Measurements from ENCODE around the gene UBE2E2. TPM values are rescaled to one million over a fixed set of nuclear protein-coding genes. Genes with fewer than 3 reads are reported as not detected.

UBE2E2 gene
- total and polyA plus RNA-seq, 2 experiments from 2014 or later, result 140 to 246 TPM

DNA sequence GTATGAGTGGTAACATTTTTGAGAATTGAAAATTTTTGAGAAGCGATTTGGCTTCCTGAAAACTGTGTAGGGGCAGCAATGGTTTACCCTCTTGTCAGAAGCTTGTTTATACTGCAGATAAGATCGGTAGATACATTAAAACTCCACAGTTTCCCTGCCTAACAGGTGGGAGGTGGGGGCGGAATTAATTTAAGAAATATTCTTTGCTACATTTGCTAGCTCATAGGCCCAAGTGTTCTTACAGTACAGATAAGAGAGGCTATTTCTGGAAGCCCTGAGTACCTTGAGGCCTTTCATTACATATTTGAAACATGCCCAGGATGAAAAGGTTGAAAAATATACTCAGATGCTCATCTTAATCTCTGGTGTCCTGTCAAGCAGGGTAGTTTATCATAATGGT, 285.5 kb downstream of the UBE2E2 start:
- no peak for TF ChIP-seq CTCF (IDR thresholded peaks at IDR 0.05; ENCODE audit: low read depth, low read length)
- Histone ChIP-seq H3K9me3 (ENCODE audit: low read depth) (no peaks in the 10 kb centered on the region), H3K36me3 (no peaks in the 10 kb centered on the region), H3K27me3 (no peaks in the 10 kb centered on the region), H3K27ac (peak overlapping the region; percentile 86), H3K4me3 (no peak overlapping the region), H3K4me1 (ENCODE audit: low read depth) (peaks cover 28% of the 10 kb centered on the region)
- peak in 1 of 2 donors; percentile 49 for DNase-seq (ENCODE audit: low read depth in 1 of 2, low spot score in 1 of 2)

DNA sequence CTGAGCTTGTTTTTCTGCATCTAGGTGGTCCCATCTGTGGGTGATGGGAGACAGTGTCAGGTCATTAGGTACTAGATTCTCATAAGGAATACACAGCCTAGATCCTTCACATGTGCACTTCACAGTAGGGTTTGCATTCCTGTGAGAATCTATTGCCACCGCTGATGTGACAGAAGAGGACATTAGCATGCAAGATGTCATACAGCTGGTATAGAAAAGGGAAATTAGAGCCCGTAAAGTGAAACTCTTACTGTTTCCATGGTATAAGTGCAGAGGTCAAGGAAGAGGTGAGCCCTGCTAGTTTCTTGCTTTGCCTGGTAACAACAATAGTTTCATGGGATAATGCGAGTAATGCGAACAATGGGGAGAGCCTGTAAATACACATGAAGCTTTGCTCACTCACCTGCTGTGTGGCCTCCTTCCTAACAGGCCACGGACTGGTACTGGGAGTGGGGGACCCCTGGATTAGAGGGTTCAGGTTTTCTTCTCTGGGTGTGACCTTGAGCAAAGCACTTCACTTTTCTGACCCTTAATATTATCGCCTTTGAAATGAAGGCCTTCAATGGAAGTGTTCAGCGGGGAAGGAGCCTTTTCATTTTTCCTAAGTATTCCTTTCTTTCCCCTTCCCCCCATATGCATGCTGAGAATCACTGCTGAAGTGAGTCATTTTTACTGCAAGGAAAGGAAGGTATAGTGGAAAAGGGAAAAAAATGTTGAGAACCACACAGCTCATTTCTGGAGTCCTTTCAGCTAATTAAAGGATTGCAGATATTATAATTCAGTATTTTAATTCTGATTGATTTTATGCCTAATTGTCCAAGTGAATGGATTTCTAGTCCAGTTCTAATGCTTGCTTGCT, 286.4 kb downstream of the UBE2E2 start:
- DNase-seq (ENCODE audit: low read depth in 1 of 2, low spot score in 1 of 2), result peak in 1 of 2 donors; percentile 11
- Histone ChIP-seq H3K27ac (peak overlapping the region; percentile 86), H3K4me3 (no peak overlapping the region), H3K4me1 (ENCODE audit: low read depth) (peaks cover 28% of the 10 kb centered on the region), H3K9me3 (ENCODE audit: low read depth) (no peaks in the 10 kb centered on the region), H3K36me3 (no peaks in the 10 kb centered on the region), H3K27me3 (no peaks in the 10 kb centered on the region)
- TF ChIP-seq CTCF (IDR thresholded peaks at IDR 0.05; ENCODE audit: low read depth, low read length), result no peak

DNA sequence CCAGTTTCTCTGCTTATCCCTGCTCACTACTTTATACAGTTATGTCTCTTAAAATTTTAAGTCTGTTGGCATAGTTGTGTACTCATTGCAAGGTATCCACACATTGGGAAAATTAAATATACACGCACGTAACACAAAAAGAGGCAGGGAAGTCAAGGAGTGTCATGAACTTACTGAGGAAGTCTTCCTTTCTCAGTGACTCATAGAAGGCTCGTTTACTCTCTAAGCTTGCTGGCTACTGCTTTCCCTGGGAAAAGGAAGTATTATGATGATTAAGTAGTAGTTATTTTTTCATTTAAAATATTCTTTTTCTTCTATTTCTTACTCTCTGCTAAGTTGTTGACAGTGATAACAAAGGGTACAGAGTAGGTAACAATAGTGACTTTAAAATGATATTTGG, 287.3 kb downstream of the UBE2E2 start:
- Histone ChIP-seq H3K27me3 (no peaks in the 10 kb centered on the region), H3K4me1 (ENCODE audit: low read depth) (peaks cover 35% of the 10 kb centered on the region), H3K9me3 (ENCODE audit: low read depth) (no peaks in the 10 kb centered on the region), H3K36me3 (no peaks in the 10 kb centered on the region), H3K27ac (no peak overlapping the region), H3K4me3 (no peak overlapping the region)
- DNase-seq (ENCODE audit: low read depth in 1 of 2, low spot score in 1 of 2), result peak in 1 of 2 donors; percentile 59
- TF ChIP-seq CTCF (IDR thresholded peaks at IDR 0.05; ENCODE audit: low read depth, low read length), result no peak

DNA sequence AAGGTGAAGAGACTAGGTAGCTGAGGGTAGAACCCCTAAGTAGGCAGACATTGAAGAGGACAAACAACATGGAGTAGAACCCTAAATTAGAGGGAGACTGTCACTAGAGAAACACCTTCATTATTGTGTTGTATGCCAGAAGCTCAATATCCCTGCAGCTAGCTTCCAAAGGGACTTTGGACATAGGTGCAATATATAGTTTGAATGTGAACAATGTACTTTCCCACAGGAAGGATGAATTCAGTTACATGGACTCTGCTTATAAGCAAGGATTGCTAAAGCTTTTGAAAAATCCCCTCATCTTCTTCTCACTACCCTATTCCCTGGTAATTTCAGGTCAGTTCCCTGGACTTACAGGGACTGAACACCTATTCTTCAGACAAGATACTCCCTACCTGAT, 288.9 kb downstream of the UBE2E2 start:
- Histone ChIP-seq H3K36me3 (no peaks in the 10 kb centered on the region), H3K27ac (no peak overlapping the region), H3K4me1 (ENCODE audit: low read depth) (peaks cover 38% of the 10 kb centered on the region), H3K4me3 (no peak overlapping the region), H3K9me3 (ENCODE audit: low read depth) (no peaks in the 10 kb centered on the region), H3K27me3 (no peaks in the 10 kb centered on the region)
- no peak for DNase-seq (ENCODE audit: low read depth in 1 of 2, low spot score in 1 of 2)
- no peak for TF ChIP-seq CTCF (IDR thresholded peaks at IDR 0.05; ENCODE audit: low read depth, low read length)

GRCh38 chr3:23493889-23494288, 290.8 kb downstream of the UBE2E2 start:
- no peak for DNase-seq (ENCODE audit: low read depth in 1 of 2, low spot score in 1 of 2)
- peaks cover 30% of the 10 kb centered on the region for H3K4me1 ChIP-seq (ENCODE audit: low read depth)
- no peak overlapping the region for H3K27ac ChIP-seq
- H3K4me3 ChIP-seq, result no peak overlapping the region
- no peaks in the 10 kb centered on the region for H3K9me3 ChIP-seq (ENCODE audit: low read depth)
- no peak for TF ChIP-seq CTCF (IDR thresholded peaks at IDR 0.05; ENCODE audit: low read depth, low read length)
- H3K36me3 ChIP-seq, result no peaks in the 10 kb centered on the region
- no peaks in the 10 kb centered on the region for H3K27me3 ChIP-seq
